ENCODE measurements around the gene CANT1.

The CANT1 gene

GRCh38 chr17:79009397-79010303 lies at the start of gene CANT1:
Gene CANT1, minus strand, starts transcription at chr17:79009764. Its CDS starts 12,142 bp downstream, at chr17:78997622.
- Histone ChIP-seq H3K9me3 (ENCODE audit: control insufficient read depth, low read length) (no peaks in the 10 kb centered on the region), H3K9ac (peak within 1 kb of the TSS; percentile 77), H3K4me3 (ENCODE audit: low read depth, low read length) (peak within 1 kb of the TSS; percentile 74), H3K79me2 (peaks cover 45% of the 10 kb centered on the region), H3K27me3 (ENCODE audit: control insufficient read depth, insufficient read depth, low read length) (no peaks in the 10 kb centered on the region), H3K27ac (peak within 1 kb of the TSS; percentile 76), H3K36me3 (ENCODE audit: control insufficient read depth, insufficient read depth, low read length) (no peaks in the 10 kb centered on the region), H2AFZ (peak within 1 kb of the TSS; percentile 93), H3K4me2 (ENCODE audit: low read length) (peak within 1 kb of the TSS; percentile 91), H3K4me1 (peaks cover 29% of the 10 kb centered on the region)
- no peak for TF ChIP-seq CTCF (IDR thresholded peaks at IDR 0.05)

- no peak overlapping the region for H2AFZ ChIP-seq
- H3K36me3 ChIP-seq (ENCODE audit: control insufficient read depth, insufficient read depth, low read length), result no peaks in the 10 kb centered on the region
- H3K9me3 ChIP-seq (ENCODE audit: control insufficient read depth, low read length), result no peaks in the 10 kb centered on the region
- H3K4me3 ChIP-seq (ENCODE audit: low read depth, low read length), result no peak overlapping the region
- no peak overlapping the region for H3K4me2 ChIP-seq (ENCODE audit: low read length)
- H3K79me2 ChIP-seq, result no peaks in the 10 kb centered on the region
- H3K4me1 ChIP-seq, result no peaks in the 10 kb centered on the region
- H3K27me3 ChIP-seq (ENCODE audit: control insufficient read depth, insufficient read depth, low read length), result no peaks in the 10 kb centered on the region
- H3K27ac ChIP-seq, result no peak overlapping the region
- no peak overlapping the region for H3K9ac ChIP-seq
- no peak for TF ChIP-seq CTCF (IDR thresholded peaks at IDR 0.05)
Measured at GRCh38 chr17:79057737-79058385, 48.3 kb upstream of the CANT1 start.

- Histone ChIP-seq H3K79me2 (no peaks in the 10 kb centered on the region), H3K4me1 (no peaks in the 10 kb centered on the region), H3K9ac (no peak overlapping the region), H3K9me3 (ENCODE audit: control insufficient read depth, low read length) (no peaks in the 10 kb centered on the region), H3K36me3 (ENCODE audit: control insufficient read depth, insufficient read depth, low read length) (no peaks in the 10 kb centered on the region), H3K4me3 (ENCODE audit: low read depth, low read length) (no peak overlapping the region), H3K27me3 (ENCODE audit: control insufficient read depth, insufficient read depth, low read length) (no peaks in the 10 kb centered on the region), H3K27ac (no peak overlapping the region), H2AFZ (no peak overlapping the region), H3K4me2 (ENCODE audit: low read length) (no peak overlapping the region)
- TF ChIP-seq CTCF (IDR thresholded peaks at IDR 0.05), result no peak
Measured at GRCh38 chr17:79055197-79055596, 45.6 kb upstream of the CANT1 start.

- no peak overlapping the region for H3K4me3 ChIP-seq (ENCODE audit: low read depth, low read length)
- H3K27ac ChIP-seq, result peak overlapping the region; percentile 24
- H3K9me3 ChIP-seq (ENCODE audit: control insufficient read depth, low read length), result no peaks in the 10 kb centered on the region
- H2AFZ ChIP-seq, result no peak overlapping the region
- TF ChIP-seq CTCF (IDR thresholded peaks at IDR 0.05), result no peak
- H3K4me2 ChIP-seq (ENCODE audit: low read length), result no peak overlapping the region
- H3K79me2 ChIP-seq, result no peaks in the 10 kb centered on the region
- no peaks in the 10 kb centered on the region for H3K36me3 ChIP-seq (ENCODE audit: control insufficient read depth, insufficient read depth, low read length)
- H3K27me3 ChIP-seq (ENCODE audit: control insufficient read depth, insufficient read depth, low read length), result no peaks in the 10 kb centered on the region
- no peaks in the 10 kb centered on the region for H3K4me1 ChIP-seq
- no peak overlapping the region for H3K9ac ChIP-seq
Measured at GRCh38 chr17:79054200-79054960, 44.8 kb upstream of the CANT1 start.

Data from parathyroid adenoma (tissue), 2 donors.